ENCODE data around the gene FGF14.

FGF14 gene

GRCh38 chr13:101709952-101710351 lies 691.9 kb downstream of the FGF14 start:
- no peak for DNase-seq

- DNase-seq, result no peak
These were observed 693.7 kb downstream of the FGF14 start for GRCh38 chr13:101708115-101708514.

GRCh38 chr13:101707659-101708058 lies 694.2 kb downstream of the FGF14 start:
- DNase-seq, result no peak

GRCh38 chr13:101706651-101707050 lies 695.2 kb downstream of the FGF14 start:
- peak in 1 of 5 experiments; percentile 17 for DNase-seq

GRCh38 chr13:101703838-101704237 lies 698.0 kb downstream of the FGF14 start:
- no peak for DNase-seq

- no peak for DNase-seq
These were observed 698.8 kb downstream of the FGF14 start for GRCh38 chr13:101703081-101703480.

GRCh38 chr13:101700598-101700997 lies 701.2 kb downstream of the FGF14 start:
- DNase-seq, result no peak

GRCh38 chr13:101698400-101698799 lies 703.4 kb downstream of the FGF14 start:
- no peak for DNase-seq

GRCh38 chr13:101697745-101698144 lies 704.1 kb downstream of the FGF14 start:
- DNase-seq, result no peak

- DNase-seq, result no peak
These were observed 705.9 kb downstream of the FGF14 start for GRCh38 chr13:101695870-101696516.

GRCh38 chr13:101691341-101691860 lies 710.4 kb downstream of the FGF14 start:
- DNase-seq, result no peak

GRCh38 chr13:101690871-101691270 lies 711.0 kb downstream of the FGF14 start:
- DNase-seq, result no peak

GRCh38 chr13:101686003-101686402 lies 715.8 kb downstream of the FGF14 start:
- no peak for DNase-seq

- no peak for DNase-seq
These were observed 720.0 kb downstream of the FGF14 start for GRCh38 chr13:101681834-101682233.

GRCh38 chr13:101673360-101674105 lies 728.3 kb downstream of the FGF14 start:
- no peak for DNase-seq

- no peak for DNase-seq
These were observed 740.0 kb downstream of the FGF14 start for GRCh38 chr13:101661839-101662238.
